GM10847 (cell line): ENCODE results near the gene DLGAP1.

Experiments used
- POLR2A ChIP-seq: IDR thresholded peaks from 2 replicates; pipeline ENCODE4 v1.6.1; 2011; ENCODE audit not compliant: insufficient read length; ENCODE audit errors: extremely low read depth

The DLGAP1 gene

GRCh38 chr18:3625742-3626091 lies 829.4 kb downstream of the DLGAP1 start:
- TF ChIP-seq POLR2A = no peak

- TF ChIP-seq POLR2A = no peak
These were observed 830.0 kb downstream of the DLGAP1 start for GRCh38 chr18:3624935-3625741.

- TF ChIP-seq POLR2A = no peak
These were observed 830.6 kb downstream of the DLGAP1 start for GRCh38 chr18:3624546-3624934.

- TF ChIP-seq POLR2A = no peak
These were observed 831.1 kb downstream of the DLGAP1 start for GRCh38 chr18:3623769-3624545.

- TF ChIP-seq POLR2A = no peak
These were observed 834.7 kb downstream of the DLGAP1 start for GRCh38 chr18:3620146-3621119.

- no peak for TF ChIP-seq POLR2A
These were observed 835.4 kb downstream of the DLGAP1 start for GRCh38 chr18:3619746-3620145.

DNA sequence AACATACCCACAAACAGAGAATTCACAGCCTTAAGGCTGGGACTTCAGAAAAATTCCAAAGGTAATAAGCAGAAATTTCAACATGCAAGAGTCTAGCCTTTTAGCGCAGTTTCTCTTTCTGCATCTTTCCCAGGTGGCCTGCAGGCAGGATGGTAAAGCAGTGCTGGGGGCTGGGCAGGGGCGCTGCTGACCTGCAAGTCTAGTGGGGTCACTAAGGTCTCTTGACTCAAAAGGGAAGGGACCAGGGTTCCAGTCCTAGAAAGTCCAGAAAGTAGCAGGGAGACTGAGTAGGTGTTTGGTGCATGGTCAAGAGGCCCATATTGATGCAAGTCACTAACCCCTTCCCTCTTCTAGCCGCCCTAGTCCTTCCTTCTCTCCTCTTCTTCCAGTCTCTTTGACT lies 835.9 kb downstream of the DLGAP1 start:
- TF ChIP-seq POLR2A = no peak

GRCh38 chr18:3616744-3617143 lies 838.4 kb downstream of the DLGAP1 start:
- no peak for TF ChIP-seq POLR2A

DNA sequence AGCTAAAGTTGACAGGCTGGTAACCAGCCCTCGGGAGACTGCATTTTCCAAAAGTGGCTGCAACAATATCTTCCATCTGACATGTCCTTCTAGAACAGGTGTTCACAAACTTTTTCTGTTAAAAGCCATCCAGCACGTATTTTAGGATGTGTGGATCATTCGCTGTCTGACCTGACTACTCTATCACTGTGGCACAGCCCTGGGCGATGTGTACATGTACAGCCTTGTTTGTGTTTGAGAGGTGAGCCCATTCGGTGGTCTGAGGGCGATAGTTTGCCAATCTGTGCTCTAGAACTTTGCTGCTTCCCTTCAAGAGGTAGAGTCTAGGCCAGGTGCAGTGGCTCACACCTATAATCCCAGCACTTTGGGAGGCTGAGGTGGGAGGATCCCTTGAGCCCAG lies 839.0 kb downstream of the DLGAP1 start:
- no peak for TF ChIP-seq POLR2A

DNA sequence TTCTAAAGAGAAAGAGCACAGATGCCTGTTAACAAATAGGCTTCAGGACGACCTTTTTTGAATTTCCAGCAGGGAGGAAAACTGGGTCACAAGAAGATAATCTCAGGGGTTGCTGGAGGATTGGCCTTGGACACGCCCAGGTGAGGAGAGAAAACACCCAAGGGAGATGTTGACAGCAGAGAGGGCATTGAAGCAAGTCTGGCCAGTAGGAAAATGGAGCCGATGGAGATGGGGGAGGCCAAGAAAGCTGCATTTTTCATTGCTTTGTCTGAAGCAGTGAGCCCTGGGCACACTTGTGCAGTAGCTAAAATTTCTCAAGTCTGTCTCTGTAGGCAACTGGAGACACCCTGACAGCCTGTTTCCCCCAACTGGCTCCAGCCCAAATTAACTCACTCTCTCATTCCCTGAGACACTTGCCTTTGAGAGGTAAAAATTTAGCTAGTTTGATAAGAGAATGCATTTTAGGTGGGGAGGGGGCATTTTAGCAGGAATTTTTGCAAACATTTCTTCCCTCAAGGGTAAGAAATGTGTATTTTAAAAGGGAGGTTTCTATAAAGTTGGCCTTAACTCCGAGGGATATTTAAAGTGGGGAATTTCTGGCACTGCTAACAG lies 839.6 kb downstream of the DLGAP1 start:
- no peak for TF ChIP-seq POLR2A

DNA sequence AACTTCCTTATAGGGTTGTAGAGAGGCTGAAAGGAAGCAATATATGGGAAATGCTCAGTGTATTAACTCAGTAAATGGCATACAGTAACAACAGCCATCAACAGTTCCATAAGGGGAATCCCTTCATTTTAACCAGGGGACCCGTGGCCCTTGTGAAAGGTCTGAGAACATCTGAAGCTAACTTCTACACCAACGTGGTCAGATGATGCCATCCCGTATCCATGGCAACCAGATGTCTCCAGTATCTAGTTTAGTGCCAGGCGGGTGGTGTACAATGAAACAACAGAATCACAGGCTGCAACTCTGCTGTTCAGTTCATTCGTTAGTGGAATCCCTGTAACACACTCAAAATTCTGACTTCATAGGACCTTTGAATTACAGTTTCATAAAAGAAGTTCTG lies 842.8 kb downstream of the DLGAP1 start:
- TF ChIP-seq POLR2A = no peak

GRCh38 chr18:3611313-3612090 lies 843.6 kb downstream of the DLGAP1 start:
- TF ChIP-seq POLR2A = no peak

DNA sequence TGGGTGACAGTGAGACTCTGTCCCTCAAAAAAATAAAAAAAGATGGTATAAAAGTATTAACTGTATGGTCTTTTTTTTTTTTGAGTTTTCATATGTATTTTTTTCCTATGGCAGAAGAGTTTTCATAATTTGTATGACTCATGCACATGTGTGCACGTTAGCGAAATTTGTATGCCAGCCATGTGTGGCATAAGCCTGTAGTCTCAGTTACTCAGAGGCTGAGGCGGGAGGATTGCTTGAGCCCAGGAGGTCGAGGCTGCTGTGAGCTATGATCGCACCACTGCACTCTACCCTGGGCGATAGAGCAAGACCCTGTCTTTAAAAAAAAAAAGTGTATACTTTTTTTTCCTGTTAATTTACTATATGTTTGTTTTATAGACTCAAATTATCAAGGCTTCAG lies 844.3 kb downstream of the DLGAP1 start:
- TF ChIP-seq POLR2A = no peak

- TF ChIP-seq POLR2A = no peak
These were observed 844.9 kb downstream of the DLGAP1 start for GRCh38 chr18:3610188-3610708.
